PC-3 (cell line): Measurements from ENCODE around the gene IGFLR1. TPM values are rescaled to one million over a fixed set of nuclear protein-coding genes. Genes with fewer than 3 reads are reported as not detected.

Source experiments
- ATAC-seq: fragments of 200-7000 bp; cut with Tn5 transposase; 2 replicates; pipeline ENCODE4 v1.9.1; 2020; ENCODE audit warnings: mild to moderate bottlenecking, moderate library complexity
- BruUV-seq: library from RNA; stranded (reverse); fragments of 400-500 nt; replicated peaks from 2 replicates; lab custom pipeline; 2021; lab: Mats Ljungman, UMichigan
- CTCF ChIA-PET: fragments of 300-600 bp; sonication (Branson Sonifier 250); formaldehyde crosslinking; loops from one replicate; lab custom pipeline; 2022; ENCODE audit warnings: antibody characterized with exemption; lab: Charles Lee
- POLR2A ChIA-PET: fragments of 300-600 bp; sonication (Branson Sonifier 250); formaldehyde crosslinking; loops from one replicate; lab custom pipeline; 2022; ENCODE audit warnings: antibody characterized with exemption; ENCODE audit not compliant: unreplicated experiment; lab: Charles Lee
- DNase-seq: peaks from one replicate; pipeline ENCODE4 v3.0.0-alpha.2; 2015
- H2AFZ ChIP-seq: fragments of 300-600 bp; sonication (generic); 2 replicates; pipeline ENCODE4 v1.6.0; 2016; ENCODE audit warnings: antibody characterized with exemption, low read length
- H3F3A ChIP-seq: fragments of 300-600 bp; sonication (generic); one replicate; pipeline ENCODE4 v1.6.0; 2017; ENCODE audit warnings: antibody characterized with exemption, low read length, control low read depth, mild to moderate bottlenecking; ENCODE audit not compliant: unreplicated experiment
- H3K27ac ChIP-seq: fragments of 300-600 bp; sonication (generic); 2 replicates; pipeline ENCODE4 v1.5.1; 2016; ENCODE audit warnings: mild to moderate bottlenecking, low read length
- H3K27me3 ChIP-seq: fragments of 300-600 bp; sonication (generic); 2 replicates; pipeline ENCODE4 v1.6.1; 2016; ENCODE audit warnings: low read length, mixed read lengths
- H3K36me3 ChIP-seq: fragments of 300-600 bp; sonication (generic); 2 replicates; pipeline ENCODE4 v1.6.1; 2016; ENCODE audit warnings: low read depth, mixed run types, low read length, mixed read lengths
- H3K4me1 ChIP-seq: fragments of 300-600 bp; sonication (generic); 2 replicates; pipeline ENCODE4 v1.5.1; 2016; ENCODE audit warnings: low read length; ENCODE audit not compliant: insufficient read depth
- H3K4me2 ChIP-seq: fragments of 300-600 bp; sonication (generic); 2 replicates; pipeline ENCODE4 v1.6.0; 2016; ENCODE audit warnings: low read length
- H3K4me3 ChIP-seq: fragments of 300-600 bp; sonication (generic); 2 replicates; pipeline ENCODE4 v1.5.1; 2016; ENCODE audit warnings: mild to moderate bottlenecking, low read length, mixed read lengths
- H3K79me2 ChIP-seq: fragments of 300-600 bp; sonication (generic); 2 replicates; pipeline ENCODE4 v1.6.1; 2017; ENCODE audit warnings: low read length, mixed read lengths
- H3K9ac ChIP-seq: fragments of 300-600 bp; sonication (generic); 2 replicates; pipeline ENCODE4 v1.6.0; 2016; ENCODE audit warnings: mild to moderate bottlenecking, low read length
- H3K9me2 ChIP-seq: fragments of 300-600 bp; sonication (generic); replicated peaks from 2 replicates; pipeline ENCODE4 v1.6.1; 2016; ENCODE audit warnings: mixed run types, low read length, mixed read lengths
- H3K9me3 ChIP-seq: fragments of 300-600 bp; sonication (generic); 2 replicates; pipeline ENCODE4 v1.6.1; 2016; ENCODE audit warnings: low read length, mixed read lengths
- H4K20me1 ChIP-seq: fragments of 300-600 bp; sonication (generic); 2 replicates; pipeline ENCODE4 v1.6.1; 2016; ENCODE audit warnings: low read length, mixed read lengths
- EZH2 ChIP-seq: fragments of 300-600 bp; sonication (generic); IDR thresholded peaks from one replicate; pipeline ENCODE4 v1.6.1; 2017; ENCODE audit warnings: antibody characterized with exemption, mild to moderate bottlenecking, low read length; ENCODE audit not compliant: unreplicated experiment
- EZH2phosphoT487 ChIP-seq: fragments of 300-600 bp; sonication (generic); IDR thresholded peaks from 2 replicates; pipeline ENCODE4 v1.6.1; 2018; ENCODE audit warnings: mild to moderate bottlenecking, antibody characterized with exemption, low read length, borderline replicate concordance
- intact Hi-C: fragments of 100-400 bp; cut with micrococcal nuclease; formaldehyde crosslinking; loops from 2 replicates; pipeline ENCODE4 v1.9.0; 2023
- total RNA-seq: library from RNA; depleted of rRNA; stranded (reverse); fragments of >200 nt; gene quantifications from 2 replicates; pipeline ENCODE4 v1.2.3, GENCODE V29; 2014; rRNA removed
- TF ChIP-seq, protein P1 (sequence below): fragments of 300-600 bp; sonication (generic); conservative IDR thresholded peaks from 2 replicates; pipeline ENCODE4 v1.5.1; 2017; ENCODE audit warnings: antibody characterized with exemption, low read depth, mild to moderate bottlenecking, low read length

IGFLR1 gene
- total RNA-seq, 1 experiment from 2014 or later, result 9.3 TPM

GRCh38 chr19:35689836-35690235 lies 52.4 kb downstream of the IGFLR1 start:
- BruUV-seq, result no TSS peak
- Histone ChIP-seq H3K36me3 (no peaks in the 10 kb centered on the region; the same call in 1 of the 2 replicates), H3K27ac (no peak overlapping the region), H3K9me2 (no peaks in the 10 kb centered on the region), H3K9me3 (no peaks in the 10 kb centered on the region), H3K4me2 (no peak overlapping the region), H2AFZ (no peak overlapping the region), H3K27me3 (no peaks in the 10 kb centered on the region), H3F3A (no peaks in the 10 kb centered on the region), H3K79me2 (no peaks in the 10 kb centered on the region), H4K20me1 (no peaks in the 10 kb centered on the region), H3K4me1 (no peaks in the 10 kb centered on the region), H3K4me3 (no peak overlapping the region), H3K9ac (no peak overlapping the region)
- ATAC-seq, result no peak
- intact Hi-C loops, result loop anchor here (10.0 kb wide), 1 partner anchor 135 kb away; no protein-coding TSS in a partner anchor
- ChIA-PET CTCF (no interaction called here), POLR2A (no interaction called here)
- TF ChIP-seq EZH2phosphoT487 (no peak), EZH2 (no peak)
- TF ChIP-seq, protein P1, sequence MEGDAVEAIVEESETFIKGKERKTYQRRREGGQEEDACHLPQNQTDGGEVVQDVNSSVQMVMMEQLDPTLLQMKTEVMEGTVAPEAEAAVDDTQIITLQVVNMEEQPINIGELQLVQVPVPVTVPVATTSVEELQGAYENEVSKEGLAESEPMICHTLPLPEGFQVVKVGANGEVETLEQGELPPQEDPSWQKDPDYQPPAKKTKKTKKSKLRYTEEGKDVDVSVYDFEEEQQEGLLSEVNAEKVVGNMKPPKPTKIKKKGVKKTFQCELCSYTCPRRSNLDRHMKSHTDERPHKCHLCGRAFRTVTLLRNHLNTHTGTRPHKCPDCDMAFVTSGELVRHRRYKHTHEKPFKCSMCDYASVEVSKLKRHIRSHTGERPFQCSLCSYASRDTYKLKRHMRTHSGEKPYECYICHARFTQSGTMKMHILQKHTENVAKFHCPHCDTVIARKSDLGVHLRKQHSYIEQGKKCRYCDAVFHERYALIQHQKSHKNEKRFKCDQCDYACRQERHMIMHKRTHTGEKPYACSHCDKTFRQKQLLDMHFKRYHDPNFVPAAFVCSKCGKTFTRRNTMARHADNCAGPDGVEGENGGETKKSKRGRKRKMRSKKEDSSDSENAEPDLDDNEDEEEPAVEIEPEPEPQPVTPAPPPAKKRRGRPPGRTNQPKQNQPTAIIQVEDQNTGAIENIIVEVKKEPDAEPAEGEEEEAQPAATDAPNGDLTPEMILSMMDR, result no peak
- DNase-seq, result no peak

Other genes starting within 250 kb of the IGFLR1 start
- gene DMKN, start 228.8 kb downstream of the IGFLR1 start, total RNA-seq, result 128 and 144 TPM in 2 replicates
- 0.26 and 2.1 TPM in 2 replicates for gene SBSN, start 214.1 kb downstream of the IGFLR1 start, total RNA-seq
- gene GAPDHS, start 209.0 kb downstream of the IGFLR1 start, total RNA-seq, result not detected in 2 replicates
- gene TMEM147, start 196.8 kb downstream of the IGFLR1 start, total RNA-seq, result 191 and 206 TPM in 2 replicates
- gene ATP4A, start 178.8 kb downstream of the IGFLR1 start, total RNA-seq, result not detected in 2 replicates
- gene PMIS2, start 156.3 kb downstream of the IGFLR1 start, total RNA-seq, result not detected in 2 replicates
- 25.9 and 26.4 TPM in 2 replicates for gene HAUS5, start 129.7 kb downstream of the IGFLR1 start, total RNA-seq
- 81.6 and 126 TPM in 2 replicates for gene RBM42, start 113.4 kb downstream of the IGFLR1 start, total RNA-seq
- 0.36 TPM in 1 of 2 replicates, not detected in the other for gene ETV2, start 100.7 kb downstream of the IGFLR1 start, total RNA-seq
- gene COX6B1, start 94.1 kb downstream of the IGFLR1 start, total RNA-seq, result 405 and 563 TPM in 2 replicates
- not detected in 2 replicates for gene UPK1A, start 75.9 kb downstream of the IGFLR1 start, total RNA-seq
- not detected in 2 replicates for gene ZBTB32, start 37.9 kb downstream of the IGFLR1 start, total RNA-seq
- 10.8 and 23.4 TPM in 2 replicates for gene KMT2B, start 24.4 kb downstream of the IGFLR1 start, total RNA-seq
- gene U2AF1L4, start 3.0 kb upstream of the IGFLR1 start, total RNA-seq, result 7.8 and 16.4 TPM in 2 replicates
- gene PSENEN, start 3.2 kb upstream of the IGFLR1 start, total RNA-seq, result 34.3 and 42.9 TPM in 2 replicates
- 4.6 and 8.2 TPM in 2 replicates for gene LIN37, start 6.1 kb upstream of the IGFLR1 start, total RNA-seq
- not detected in 2 replicates for gene HSPB6, start 14.6 kb upstream of the IGFLR1 start, total RNA-seq
- gene PROSER3, start 15.7 kb upstream of the IGFLR1 start, total RNA-seq, result 5.5 and 6.1 TPM in 2 replicates
- gene ARHGAP33, start 33.1 kb upstream of the IGFLR1 start, total RNA-seq, result 3.7 and 5.4 TPM in 2 replicates
- not detected in 2 replicates for gene PRODH2, start 70.4 kb upstream of the IGFLR1 start, total RNA-seq
- not detected in 2 replicates for gene NPHS1, start 110.1 kb upstream of the IGFLR1 start, total RNA-seq
- gene KIRREL2, start 114.5 kb upstream of the IGFLR1 start, total RNA-seq, result not detected in 2 replicates
- gene APLP1, start 126.1 kb upstream of the IGFLR1 start, total RNA-seq, result 21.1 and 23.2 TPM in 2 replicates
- gene NFKBID, start 158.1 kb upstream of the IGFLR1 start, total RNA-seq, result 9.0 and 10.6 TPM in 2 replicates
- not detected in 2 replicates for gene HCST, start 160.1 kb upstream of the IGFLR1 start, total RNA-seq
- not detected in 2 replicates for gene TYROBP, start 165.8 kb upstream of the IGFLR1 start, total RNA-seq
- gene LRFN3, start 193.9 kb upstream of the IGFLR1 start, total RNA-seq, result 4.1 and 4.8 TPM in 2 replicates